Measurements from ENCODE around the gene CCBE1. TPM values are rescaled to one million over a fixed set of nuclear protein-coding genes. Genes with fewer than 3 reads are reported as not detected.

The CCBE1 gene
- total RNA-seq, 2 donors from 2014 or later = 1.6 to 1.8 TPM

GRCh38 chr18:59633317-59633716 lies 63.9 kb downstream of the CCBE1 start:
- H3K9me3 ChIP-seq = no peaks in the 10 kb centered on the region
- H3K4me1 ChIP-seq (ENCODE audit: control insufficient read depth in 1 of 2, low read depth in 2 of 2) = no peaks in the 10 kb centered on the region
- H3K36me3 ChIP-seq = no peaks in the 10 kb centered on the region
- no peak for ATAC-seq (ENCODE audit: insufficient number of reproducible peaks, low FRiP score, low read depth)
- no peak overlapping the region for H3K27ac ChIP-seq
- no peak for TF ChIP-seq CTCF (IDR thresholded peaks at IDR 0.05)
- H3K4me3 ChIP-seq = no peak overlapping the region
- DNase-seq (ENCODE audit: low spot score) = no peak
- H3K27me3 ChIP-seq (replicated peaks; ENCODE audit: insufficient read depth) = no peaks in the 10 kb centered on the region

- no peaks in the 10 kb centered on the region for H3K27me3 ChIP-seq (replicated peaks; ENCODE audit: insufficient read depth)
- DNase-seq (ENCODE audit: low spot score) = no peak
- ATAC-seq (ENCODE audit: insufficient number of reproducible peaks, low FRiP score, low read depth) = no peak
- H3K4me3 ChIP-seq = no peak overlapping the region
- no peak for TF ChIP-seq CTCF (IDR thresholded peaks at IDR 0.05)
- no peaks in the 10 kb centered on the region for H3K36me3 ChIP-seq
- no peaks in the 10 kb centered on the region for H3K4me1 ChIP-seq (ENCODE audit: control insufficient read depth in 1 of 2, low read depth in 2 of 2)
- no peaks in the 10 kb centered on the region for H3K9me3 ChIP-seq
- H3K27ac ChIP-seq = no peak overlapping the region
These were observed 65.5 kb downstream of the CCBE1 start for GRCh38 chr18:59631583-59632181.

- Histone ChIP-seq H3K27ac (no peak overlapping the region), H3K9me3 (no peaks in the 10 kb centered on the region), H3K27me3 (replicated peaks; ENCODE audit: insufficient read depth) (no peaks in the 10 kb centered on the region), H3K36me3 (no peaks in the 10 kb centered on the region), H3K4me3 (no peak overlapping the region), H3K4me1 (ENCODE audit: control insufficient read depth in 1 of 2, low read depth in 2 of 2) (no peaks in the 10 kb centered on the region)
- no peak for TF ChIP-seq CTCF (IDR thresholded peaks at IDR 0.05)
- no peak for DNase-seq (ENCODE audit: low spot score)
- no peak for ATAC-seq (ENCODE audit: insufficient number of reproducible peaks, low FRiP score, low read depth)
These were observed 67.3 kb downstream of the CCBE1 start for GRCh38 chr18:59629894-59630293.

GRCh38 chr18:59628995-59629394 lies 68.2 kb downstream of the CCBE1 start:
- Histone ChIP-seq H3K27me3 (replicated peaks; ENCODE audit: insufficient read depth) (no peaks in the 10 kb centered on the region), H3K4me1 (ENCODE audit: control insufficient read depth in 1 of 2, low read depth in 2 of 2) (peaks cover 2 to 7% of the 10 kb centered on the region in 2 donors), H3K4me3 (no peak overlapping the region), H3K9me3 (no peaks in the 10 kb centered on the region), H3K36me3 (no peaks in the 10 kb centered on the region), H3K27ac (no peak overlapping the region)
- no peak for ATAC-seq (ENCODE audit: insufficient number of reproducible peaks, low FRiP score, low read depth)
- no peak for TF ChIP-seq CTCF (IDR thresholded peaks at IDR 0.05)
- DNase-seq (ENCODE audit: low spot score) = no peak

- H3K9me3 ChIP-seq = no peaks in the 10 kb centered on the region
- no peaks in the 10 kb centered on the region for H3K27me3 ChIP-seq (replicated peaks; ENCODE audit: insufficient read depth)
- no peak for TF ChIP-seq CTCF (IDR thresholded peaks at IDR 0.05)
- no peak overlapping the region for H3K27ac ChIP-seq
- H3K4me3 ChIP-seq = no peak overlapping the region
- peaks cover 7 to 17% of the 10 kb centered on the region in 2 donors for H3K4me1 ChIP-seq (ENCODE audit: control insufficient read depth in 1 of 2, low read depth in 2 of 2)
- H3K36me3 ChIP-seq = no peaks in the 10 kb centered on the region
- DNase-seq (ENCODE audit: low spot score) (no peak), ATAC-seq (ENCODE audit: insufficient number of reproducible peaks, low FRiP score, low read depth) (no peak)
These were observed 69.8 kb downstream of the CCBE1 start for GRCh38 chr18:59627414-59627813.

Measured in thoracic aorta (tissue), 2 donors.